Lung (tissue), 12 donors: ENCODE data around the gene THOC6. TPM values are rescaled to one million over a fixed set of nuclear protein-coding genes. Genes with fewer than 3 reads are reported as not detected.

Source experiments
- ATAC-seq: fragments of 200-7000 bp; cut with Tn5 transposase; one replicate; pipeline ENCODE4 v1.9.1; 2020; ENCODE audit warnings: moderate number of reproducible peaks; ENCODE audit not compliant: insufficient read depth, low FRiP score
- DNase-seq, 3 donors: peaks; one replicate each; pipeline ENCODE4 v3.0.0-alpha.2; 2013 to 2017
- H3K27ac ChIP-seq, 2 donors: one replicate each; pipeline ENCODE4 v1.5.1; 2013; ENCODE audit warnings: mild to moderate bottlenecking in 2 of 2, moderate library complexity in 2 of 2, control low read depth in 1 of 2, inconsistent platforms in 1 of 2, low read depth in 1 of 2, low read length in 1 of 2
- H3K27me3 ChIP-seq, 3 donors: one replicate each; pipeline ENCODE4 v1.5.1; 2013; ENCODE audit warnings: low read length in 2 of 3; ENCODE audit not compliant: control insufficient read depth in 3 of 3, insufficient read depth in 3 of 3
- H3K36me3 ChIP-seq, 4 donors: one replicate each; pipeline ENCODE4 v1.5.1; 2013; ENCODE audit warnings: low read length in 4 of 4, mild to moderate bottlenecking in 1 of 4, moderate library complexity in 1 of 4; ENCODE audit not compliant: control insufficient read depth in 4 of 4, insufficient read depth in 4 of 4
- H3K4me1 ChIP-seq, 5 donors: one replicate each; pipeline ENCODE4 v1.5.1; 2013; ENCODE audit warnings: low read length in 5 of 5, mild to moderate bottlenecking in 2 of 5, moderate library complexity in 1 of 5; ENCODE audit not compliant: control insufficient read depth in 5 of 5, insufficient read depth in 5 of 5
- H3K4me3 ChIP-seq: one replicate; pipeline ENCODE4 v1.5.1; 2013; ENCODE audit warnings: mild to moderate bottlenecking, control low read depth, moderate library complexity
- H3K9ac ChIP-seq, 2 donors: one replicate each; pipeline ENCODE4 v1.5.1; 2013; ENCODE audit warnings: low read length in 2 of 2, control low read depth in 1 of 2; ENCODE audit not compliant: insufficient read depth in 1 of 2
- H3K9me3 ChIP-seq, 4 donors: one replicate each; pipeline ENCODE4 v1.5.1; 2013; ENCODE audit warnings: low read length in 3 of 4, mild to moderate bottlenecking in 1 of 4, moderate library complexity in 1 of 4; ENCODE audit not compliant: control insufficient read depth in 4 of 4, insufficient read depth in 3 of 4
- WGBS, 2 donors: extraction: QIAGEN DNeasy Blood & Tissue Kit; methylation state at CpG; one replicate each; pipeline ENCODE4 v1.1.7; 2013; 5-methylcytosine and 5-hydroxymethylcytosine counted together
- polyA plus RNA-seq, 2 donors: library from polyadenylated mRNA; stranded (reverse); fragments of 200-250 nt; gene quantifications; one replicate each; pipeline ENCODE4 v1.2.1, GENCODE V29; 2013
- total RNA-seq, 2 donors: library from RNA; depleted of rRNA in 1 of 2; stranded (reverse); fragments of >200 nt in 1 of 2; gene quantifications; one replicate each; pipeline ENCODE4 v1.2.1, GENCODE V29; 2014 to 2021
- TF ChIP-seq, protein P1 (sequence below): IDR thresholded peaks from 2 replicates; pipeline ENCODE4 v1.5.1; 2012; ENCODE audit warnings: mild to moderate bottlenecking; ENCODE audit errors: control extremely low read depth, extremely low read depth
- donor health status: control.
- donor health status: control.
- donor health status: Bipolar disorder and iron deficiency.
- donor health status: healthy.
- donor health status: DM: yes; HTN: yes; CAD: no.

The THOC6 gene
- total and polyA plus RNA-seq, 4 donors: 12.7 to 58.3 (median 40.0) TPM

DNA sequence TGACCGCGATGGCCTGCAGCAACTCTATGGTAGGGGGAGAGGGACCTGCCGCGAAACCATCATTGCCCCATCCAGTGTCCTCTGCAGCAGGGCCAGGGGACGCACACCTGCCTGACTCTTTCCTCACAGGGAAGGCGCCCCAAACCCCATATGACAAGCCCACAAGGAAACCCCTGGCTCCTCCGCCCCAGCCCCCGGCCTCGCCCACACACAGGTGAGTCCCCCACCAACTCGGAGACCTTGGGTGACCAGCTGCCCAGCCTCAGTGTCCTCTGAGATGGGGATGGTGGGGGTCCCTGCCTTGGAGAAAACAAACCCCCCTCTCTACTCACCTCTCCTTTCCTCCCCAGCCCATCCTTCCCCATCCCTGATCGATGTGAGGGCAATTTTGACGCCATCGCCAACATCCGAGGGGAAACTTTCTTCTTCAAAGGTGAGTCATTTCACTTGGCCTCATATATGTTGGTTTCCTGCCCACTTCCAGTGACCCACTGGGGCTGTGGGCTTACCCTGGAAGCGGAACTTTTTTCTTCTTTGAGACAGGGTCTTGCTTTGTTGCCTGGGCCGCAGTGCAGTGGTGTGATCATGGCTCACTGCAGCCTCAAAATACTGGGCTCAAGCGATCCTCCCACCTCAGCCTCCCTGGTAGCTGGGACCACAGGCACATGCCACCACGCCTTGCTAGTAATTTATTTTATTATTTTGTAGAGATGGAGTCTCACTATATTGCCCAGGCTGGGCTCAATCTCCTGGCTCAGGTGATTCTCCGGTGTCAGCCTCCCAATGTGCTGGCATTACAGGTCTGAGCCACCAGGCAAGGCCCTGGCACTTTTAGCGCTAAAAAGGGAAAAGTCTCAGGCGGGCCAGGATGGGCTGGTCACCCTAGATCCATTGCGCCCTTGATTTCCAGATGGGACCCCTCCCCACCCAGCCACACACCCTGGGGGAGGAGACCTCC lies 33.6 kb downstream of the THOC6 start:
- no peaks in the 10 kb centered on the region for H3K9me3 ChIP-seq
- H3K27ac ChIP-seq: no peak overlapping the region
- H3K4me1 ChIP-seq: peaks cover 2 to 13% (median 7%) of the 10 kb centered on the region in 5 donors
- 91 to 92% methylated on average over 22 of the region's 22 CpGs for WGBS, 2 donors
- ATAC-seq (no peak), DNase-seq (no peak)
- H3K9ac ChIP-seq: no peak overlapping the region
- no peaks in the 10 kb centered on the region for H3K36me3 ChIP-seq
- TF ChIP-seq, protein P1, sequence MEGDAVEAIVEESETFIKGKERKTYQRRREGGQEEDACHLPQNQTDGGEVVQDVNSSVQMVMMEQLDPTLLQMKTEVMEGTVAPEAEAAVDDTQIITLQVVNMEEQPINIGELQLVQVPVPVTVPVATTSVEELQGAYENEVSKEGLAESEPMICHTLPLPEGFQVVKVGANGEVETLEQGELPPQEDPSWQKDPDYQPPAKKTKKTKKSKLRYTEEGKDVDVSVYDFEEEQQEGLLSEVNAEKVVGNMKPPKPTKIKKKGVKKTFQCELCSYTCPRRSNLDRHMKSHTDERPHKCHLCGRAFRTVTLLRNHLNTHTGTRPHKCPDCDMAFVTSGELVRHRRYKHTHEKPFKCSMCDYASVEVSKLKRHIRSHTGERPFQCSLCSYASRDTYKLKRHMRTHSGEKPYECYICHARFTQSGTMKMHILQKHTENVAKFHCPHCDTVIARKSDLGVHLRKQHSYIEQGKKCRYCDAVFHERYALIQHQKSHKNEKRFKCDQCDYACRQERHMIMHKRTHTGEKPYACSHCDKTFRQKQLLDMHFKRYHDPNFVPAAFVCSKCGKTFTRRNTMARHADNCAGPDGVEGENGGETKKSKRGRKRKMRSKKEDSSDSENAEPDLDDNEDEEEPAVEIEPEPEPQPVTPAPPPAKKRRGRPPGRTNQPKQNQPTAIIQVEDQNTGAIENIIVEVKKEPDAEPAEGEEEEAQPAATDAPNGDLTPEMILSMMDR: no peak
- H3K4me3 ChIP-seq: no peak overlapping the region
- no peaks in the 10 kb centered on the region for H3K27me3 ChIP-seq

DNA sequence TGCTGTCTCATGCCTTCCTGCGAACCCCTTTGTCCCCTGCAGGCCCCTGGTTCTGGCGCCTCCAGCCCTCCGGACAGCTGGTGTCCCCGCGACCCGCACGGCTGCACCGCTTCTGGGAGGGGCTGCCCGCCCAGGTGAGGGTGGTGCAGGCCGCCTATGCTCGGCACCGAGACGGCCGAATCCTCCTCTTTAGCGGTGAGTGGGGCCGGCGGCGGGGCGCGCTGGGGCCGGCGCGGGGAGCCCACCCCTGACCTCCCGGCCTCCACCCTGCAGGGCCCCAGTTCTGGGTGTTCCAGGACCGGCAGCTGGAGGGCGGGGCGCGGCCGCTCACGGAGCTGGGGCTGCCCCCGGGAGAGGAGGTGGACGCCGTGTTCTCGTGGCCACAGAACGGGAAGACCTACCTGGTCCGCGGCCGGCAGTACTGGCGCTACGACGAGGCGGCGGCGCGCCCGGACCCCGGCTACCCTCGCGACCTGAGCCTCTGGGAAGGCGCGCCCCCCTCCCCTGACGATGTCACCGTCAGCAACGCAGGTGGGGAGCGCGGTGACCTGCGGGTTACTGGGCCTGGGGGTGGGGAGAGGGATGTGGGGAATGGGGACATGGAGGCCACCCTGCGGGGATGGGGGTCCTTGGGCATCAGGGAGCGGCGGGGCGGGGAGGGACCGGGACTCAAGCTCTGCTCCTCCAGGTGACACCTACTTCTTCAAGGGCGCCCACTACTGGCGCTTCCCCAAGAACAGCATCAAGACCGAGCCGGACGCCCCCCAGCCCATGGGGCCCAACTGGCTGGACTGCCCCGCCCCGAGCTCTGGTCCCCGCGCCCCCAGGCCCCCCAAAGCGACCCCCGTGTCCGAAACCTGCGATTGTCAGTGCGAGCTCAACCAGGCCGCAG lies 34.5 kb downstream of the THOC6 start:
- Histone ChIP-seq H3K9me3 (no peaks in the 10 kb centered on the region), H3K27me3 (no peaks in the 10 kb centered on the region), H3K9ac (no peak overlapping the region), H3K4me3 (peak overlapping the region; percentile 74), H3K27ac (peak overlapping the region in 1 of 2 donors; percentile 41), H3K36me3 (no peaks in the 10 kb centered on the region), H3K4me1 (peaks cover 2 to 13% (median 7%) of the 10 kb centered on the region in 5 donors)
- peak in 2 of 3 donors; percentile 33 to 48 for DNase-seq
- peak; percentile 36 for ATAC-seq
- TF ChIP-seq, protein P1: no peak
- 9 to 11% methylated on average over 60 to 77 of the region's 77 CpGs for WGBS, 2 donors

DNA sequence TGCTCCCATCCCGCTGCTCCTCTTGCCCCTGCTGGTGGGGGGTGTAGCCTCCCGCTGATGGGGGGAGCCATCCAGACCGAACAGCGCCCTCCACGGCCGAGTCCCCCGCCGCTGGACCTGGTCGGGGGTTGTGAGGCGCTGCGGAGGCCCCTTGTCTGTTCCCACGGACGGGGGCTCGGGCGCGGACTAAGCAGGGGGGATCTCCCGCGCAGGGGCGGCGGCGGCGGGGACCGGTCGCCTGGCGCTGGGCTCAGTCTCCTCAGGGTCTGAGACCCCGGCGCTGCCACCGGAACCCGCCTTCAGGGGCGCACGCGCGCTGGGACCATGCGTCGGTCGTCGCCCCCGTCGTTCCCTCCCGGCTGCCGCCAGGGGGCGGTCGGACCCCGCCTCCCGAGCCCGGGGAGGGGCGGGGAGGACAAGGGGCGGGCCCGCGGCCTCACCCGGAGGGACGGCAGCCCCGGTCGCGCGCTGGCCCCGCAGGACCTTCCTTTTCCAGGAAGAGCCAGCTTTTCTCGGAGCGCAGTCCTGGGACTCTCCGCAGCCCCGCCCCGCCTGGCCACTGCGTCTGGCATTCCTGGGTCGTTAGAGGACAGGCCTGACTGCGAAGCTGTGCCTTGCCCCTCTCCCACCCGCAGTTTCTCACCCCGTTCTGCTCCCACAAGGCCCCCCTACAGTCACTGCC lies 35.3 kb downstream of the THOC6 start:
- TF ChIP-seq, protein P1: peak; percentile 90
- DNase-seq: peak; percentile 91 to 94 (median 93)
- 0 to 1% methylated on average over 45 to 67 of the region's 67 CpGs for WGBS, 2 donors
- H3K36me3 ChIP-seq: no peaks in the 10 kb centered on the region
- no peaks in the 10 kb centered on the region for H3K9me3 ChIP-seq
- ATAC-seq: peak; percentile 96
- H3K27me3 ChIP-seq: no peaks in the 10 kb centered on the region
- peaks cover 2 to 13% (median 7%) of the 10 kb centered on the region in 5 donors for H3K4me1 ChIP-seq
- H3K4me3 ChIP-seq: peak overlapping the region; percentile 74
- peak overlapping the region in 1 of 2 donors; percentile 28 for H3K9ac ChIP-seq
- H3K27ac ChIP-seq: peak overlapping the region; percentile 71 to 85
